ENCODE results near the gene GABRB3. TPM values are rescaled to one million over a fixed set of nuclear protein-coding genes. Genes with fewer than 3 reads are reported as not detected.

The GABRB3 gene
- total RNA-seq, 4 donors from 2014 or later, result 0.67 to 3.2 (median 2.2) TPM

DNA sequence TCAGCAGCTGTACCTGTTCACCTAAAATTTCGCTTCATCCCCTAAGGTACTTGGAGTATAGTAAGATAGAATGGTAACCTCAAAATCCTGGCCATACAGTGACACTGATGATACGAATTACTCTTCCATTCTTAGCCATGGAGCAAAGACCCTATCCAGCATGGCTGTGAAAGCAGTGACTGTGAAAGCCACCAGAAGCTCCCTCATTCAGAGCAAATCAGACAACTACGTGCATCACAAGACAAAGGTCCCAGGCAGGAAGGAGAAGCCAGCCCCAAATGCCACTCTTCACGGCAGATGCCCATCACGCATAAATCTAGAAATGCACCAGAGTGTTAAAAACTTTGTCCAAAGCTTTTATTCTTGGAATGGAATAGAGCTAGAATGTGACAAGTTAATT is 99.4 kb downstream of the GABRB3 start:
- Histone ChIP-seq H3K4me3 (no peak overlapping the region), H3K4me1 (no peaks in the 10 kb centered on the region), H3K27ac (no peak overlapping the region), H3K9me3 (peaks cover 0 to 3% (median 0%) of the 10 kb centered on the region in 4 donors), H3K36me3 (no peaks in the 10 kb centered on the region), H3K27me3 (no peaks in the 10 kb centered on the region)
- TF ChIP-seq, protein P1, sequence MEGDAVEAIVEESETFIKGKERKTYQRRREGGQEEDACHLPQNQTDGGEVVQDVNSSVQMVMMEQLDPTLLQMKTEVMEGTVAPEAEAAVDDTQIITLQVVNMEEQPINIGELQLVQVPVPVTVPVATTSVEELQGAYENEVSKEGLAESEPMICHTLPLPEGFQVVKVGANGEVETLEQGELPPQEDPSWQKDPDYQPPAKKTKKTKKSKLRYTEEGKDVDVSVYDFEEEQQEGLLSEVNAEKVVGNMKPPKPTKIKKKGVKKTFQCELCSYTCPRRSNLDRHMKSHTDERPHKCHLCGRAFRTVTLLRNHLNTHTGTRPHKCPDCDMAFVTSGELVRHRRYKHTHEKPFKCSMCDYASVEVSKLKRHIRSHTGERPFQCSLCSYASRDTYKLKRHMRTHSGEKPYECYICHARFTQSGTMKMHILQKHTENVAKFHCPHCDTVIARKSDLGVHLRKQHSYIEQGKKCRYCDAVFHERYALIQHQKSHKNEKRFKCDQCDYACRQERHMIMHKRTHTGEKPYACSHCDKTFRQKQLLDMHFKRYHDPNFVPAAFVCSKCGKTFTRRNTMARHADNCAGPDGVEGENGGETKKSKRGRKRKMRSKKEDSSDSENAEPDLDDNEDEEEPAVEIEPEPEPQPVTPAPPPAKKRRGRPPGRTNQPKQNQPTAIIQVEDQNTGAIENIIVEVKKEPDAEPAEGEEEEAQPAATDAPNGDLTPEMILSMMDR (IDR thresholded peaks at IDR 0.05), result no peak
- no peak for TF ChIP-seq POLR2A (IDR thresholded peaks at IDR 0.05)
- no peak for DNase-seq

DNA sequence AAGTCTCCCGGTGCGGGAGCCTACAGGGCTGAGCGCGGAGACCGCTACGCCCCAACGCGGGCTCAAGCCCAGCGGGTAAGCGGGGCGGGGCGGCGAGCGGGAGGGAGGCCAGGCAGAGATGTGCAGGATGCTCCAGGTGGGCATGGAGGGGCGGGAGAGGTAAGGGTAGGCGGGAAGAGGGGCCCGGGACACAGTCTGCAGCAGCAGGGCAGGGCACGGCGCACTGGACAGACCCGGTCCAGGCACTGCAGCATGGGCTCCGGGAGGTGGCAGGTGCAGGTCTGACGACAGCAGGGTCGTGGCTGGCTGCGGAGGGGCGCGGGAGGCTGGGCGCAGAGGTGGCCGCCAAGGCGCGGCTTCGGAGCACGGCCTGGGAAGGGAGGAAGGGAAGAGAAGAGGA is 102.8 kb downstream of the GABRB3 start:
- no peak for DNase-seq
- H3K27ac ChIP-seq, result no peak overlapping the region
- H3K4me3 ChIP-seq, result no peak overlapping the region
- TF ChIP-seq POLR2A (IDR thresholded peaks at IDR 0.05), result no peak
- TF ChIP-seq, protein P1 (IDR thresholded peaks at IDR 0.05), result no peak
- no peaks in the 10 kb centered on the region for H3K27me3 ChIP-seq
- peaks cover 0 to 3% (median 0%) of the 10 kb centered on the region in 4 donors for H3K9me3 ChIP-seq
- H3K36me3 ChIP-seq, result no peaks in the 10 kb centered on the region
- no peaks in the 10 kb centered on the region for H3K4me1 ChIP-seq

DNA sequence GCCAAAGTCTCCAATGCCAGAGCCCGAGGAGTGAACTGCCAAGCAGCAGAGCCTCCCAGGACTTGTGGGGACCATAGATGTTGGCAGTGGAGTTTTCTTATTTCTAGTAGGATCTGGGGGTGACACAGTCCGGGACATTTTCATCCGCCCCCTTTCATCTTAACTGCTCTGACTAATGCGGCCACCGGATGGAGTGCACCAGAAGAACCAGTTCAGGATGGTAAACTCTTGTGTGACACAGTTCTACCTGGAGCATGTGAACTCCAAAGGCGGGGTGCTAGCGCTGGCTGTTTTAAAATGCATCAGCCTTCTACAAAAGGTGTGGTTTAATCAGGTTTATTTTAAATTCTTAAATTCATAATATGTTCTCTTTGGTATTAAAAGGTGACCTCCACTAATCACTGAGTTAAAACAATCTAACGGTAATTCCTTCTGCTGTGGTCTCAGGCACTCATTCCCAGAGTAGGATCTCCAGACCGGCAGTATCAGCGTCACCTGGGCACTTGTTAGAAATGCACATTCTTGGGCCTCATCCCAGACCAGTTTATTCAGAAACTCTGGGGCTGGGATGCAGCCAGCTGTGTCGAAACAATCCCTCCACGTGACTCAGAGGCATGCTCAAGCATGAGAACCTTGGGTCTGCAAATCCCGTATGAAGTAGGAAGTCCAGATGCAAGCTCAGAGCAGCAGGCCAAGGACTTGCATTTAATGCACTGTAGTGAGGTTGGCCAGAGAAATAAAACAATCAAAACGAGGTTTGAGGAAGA is 105.5 kb downstream of the GABRB3 start:
- TF ChIP-seq POLR2A (IDR thresholded peaks at IDR 0.05), result no peak
- TF ChIP-seq, protein P1 (IDR thresholded peaks at IDR 0.05), result no peak
- no peaks in the 10 kb centered on the region for H3K36me3 ChIP-seq
- H3K4me1 ChIP-seq, result no peaks in the 10 kb centered on the region
- H3K9me3 ChIP-seq, result peaks cover 0 to 3% (median 0%) of the 10 kb centered on the region in 4 donors
- no peak overlapping the region for H3K4me3 ChIP-seq
- no peaks in the 10 kb centered on the region for H3K27me3 ChIP-seq
- DNase-seq, result no peak
- H3K27ac ChIP-seq, result no peak overlapping the region

DNA sequence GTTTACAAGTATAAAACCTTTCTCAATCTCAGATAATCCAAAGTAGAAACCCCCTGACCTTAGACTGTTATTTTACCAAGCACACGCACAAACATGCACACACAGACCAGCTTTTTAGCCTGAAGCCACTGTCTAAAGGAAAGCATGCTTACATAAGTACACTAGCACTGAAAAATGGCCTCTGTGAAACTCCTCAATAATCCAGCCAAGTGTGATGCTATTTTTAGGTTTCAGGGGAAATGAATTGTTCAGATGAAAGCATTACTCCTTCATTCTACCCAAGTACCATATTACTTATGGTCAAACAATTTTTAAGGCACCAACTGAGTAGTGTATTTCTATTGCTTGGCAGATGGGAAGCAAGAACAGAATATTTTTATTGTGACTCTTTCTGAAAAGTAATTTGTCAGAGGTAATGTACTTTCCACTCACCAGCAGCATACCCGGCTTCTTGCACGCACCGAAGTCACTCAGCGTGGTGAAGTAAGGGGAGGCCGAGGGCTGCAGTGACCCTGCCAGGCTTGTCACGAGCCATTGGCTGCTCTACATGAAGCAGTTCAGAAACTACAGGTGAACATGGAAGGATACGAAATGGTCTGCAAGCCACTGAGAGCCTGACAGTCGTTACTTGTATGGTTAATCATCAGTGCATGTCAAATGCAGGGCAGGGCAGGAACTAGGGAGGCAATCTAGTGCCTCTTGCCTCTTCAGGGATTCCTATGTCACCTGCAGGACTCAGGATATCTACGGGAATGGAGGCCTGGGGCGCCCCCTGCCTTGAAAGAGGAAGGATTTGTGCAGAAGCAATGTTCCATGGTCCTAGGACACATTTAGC is 106.7 kb downstream of the GABRB3 start:
- TF ChIP-seq POLR2A (IDR thresholded peaks at IDR 0.05), result no peak
- TF ChIP-seq, protein P1 (IDR thresholded peaks at IDR 0.05), result no peak
- H3K4me3 ChIP-seq, result no peak overlapping the region
- H3K27ac ChIP-seq, result no peak overlapping the region
- H3K27me3 ChIP-seq, result no peaks in the 10 kb centered on the region
- H3K36me3 ChIP-seq, result no peaks in the 10 kb centered on the region
- no peaks in the 10 kb centered on the region for H3K4me1 ChIP-seq
- no peak for DNase-seq
- H3K9me3 ChIP-seq, result peaks cover 0 to 3% (median 0%) of the 10 kb centered on the region in 4 donors

DNA sequence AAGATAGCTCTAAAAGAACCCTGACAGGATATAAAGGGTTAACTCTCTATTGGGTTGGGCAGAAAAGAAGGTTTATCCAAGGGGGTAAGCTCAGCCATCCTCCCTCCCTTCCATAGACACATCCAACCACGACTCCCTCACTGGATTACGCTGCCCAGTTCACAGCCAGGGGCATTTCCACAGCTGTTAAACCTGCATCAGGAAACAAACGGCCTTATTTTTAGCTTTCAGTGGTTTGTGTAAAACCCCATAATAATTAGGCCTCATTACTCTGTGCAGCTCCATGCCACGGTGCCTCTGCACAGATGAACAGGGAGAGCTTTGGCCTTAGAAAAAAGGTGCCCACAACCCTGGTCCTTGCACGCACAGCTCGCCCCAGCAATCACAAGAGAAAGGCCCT is 110.6 kb downstream of the GABRB3 start:
- Histone ChIP-seq H3K27ac (no peak overlapping the region), H3K36me3 (no peaks in the 10 kb centered on the region), H3K4me1 (no peaks in the 10 kb centered on the region), H3K27me3 (no peaks in the 10 kb centered on the region), H3K9me3 (no peaks in the 10 kb centered on the region), H3K4me3 (no peak overlapping the region)
- TF ChIP-seq, protein P1 (IDR thresholded peaks at IDR 0.05), result no peak
- TF ChIP-seq POLR2A (IDR thresholded peaks at IDR 0.05), result no peak
- no peak for DNase-seq

All from Peyer's patch (tissue), 4 donors.